MG63 (cell line): Measurements from ENCODE around the gene MUC5B. TPM values are rescaled to one million over a fixed set of nuclear protein-coding genes. Genes with fewer than 3 reads are reported as not detected.
"Not testable (repeated sequence)": the region's sequence is repeated elsewhere in the genome, so short reads cannot be mapped to it uniquely, and the experiment has no call there.

Experiments used
- DNase-seq: peaks from one replicate; pipeline ENCODE4 v3.0.0-alpha.2; 2020
- H3K27me3 ChIP-seq: fragments of 250-450 bp; sonication (Bioruptor Pico); 2 replicates; pipeline ENCODE4 v1.5.1; 2020; ENCODE audit warnings: mild to moderate bottlenecking, moderate library complexity
- H3K36me3 ChIP-seq: fragments of 250-450 bp; sonication (Bioruptor Pico); 2 replicates; pipeline ENCODE4 v1.5.1; 2020; ENCODE audit warnings: mild to moderate bottlenecking, moderate library complexity
- H3K4me3 ChIP-seq: fragments of 250-450 bp; sonication (Bioruptor Pico); 2 replicates; pipeline ENCODE4 v1.5.1; 2020; ENCODE audit warnings: mild to moderate bottlenecking, moderate library complexity
- H3K9me3 ChIP-seq: fragments of 250-450 bp; sonication (Bioruptor Pico); 2 replicates; pipeline ENCODE4 v1.5.1; 2020; ENCODE audit warnings: mild to moderate bottlenecking, moderate library complexity
- total RNA-seq: library from RNA; depleted of rRNA; stranded (reverse); fragments of >200 nt; shearing (Covaris generic); gene quantifications from 2 replicates; pipeline ENCODE4 v1.2.3, GENCODE V29; 2014; ENCODE audit warnings: low replicate concordance

MUC5B gene
- total RNA-seq, 1 experiment from 2014 or later: not detected

DNA sequence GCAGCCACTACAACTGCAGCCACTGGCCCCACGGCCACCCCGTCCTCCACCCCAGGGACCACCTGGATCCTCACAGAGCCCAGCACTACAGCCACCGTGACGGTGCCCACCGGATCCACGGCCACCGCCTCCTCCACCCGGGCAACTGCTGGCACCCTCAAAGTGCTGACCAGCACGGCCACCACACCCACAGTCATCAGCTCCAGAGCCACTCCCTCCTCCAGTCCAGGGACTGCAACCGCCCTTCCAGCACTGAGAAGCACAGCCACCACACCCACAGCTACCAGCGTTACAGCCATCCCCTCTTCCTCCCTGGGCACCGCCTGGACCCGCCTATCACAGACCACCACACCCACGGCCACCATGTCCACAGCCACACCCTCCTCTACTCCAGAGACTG lies 23.4 kb downstream of the MUC5B start:
- H3K36me3 ChIP-seq, H3K27me3 ChIP-seq, H3K9me3 ChIP-seq, DNase-seq, H3K4me3 ChIP-seq: not testable (repeated sequence)

DNA sequence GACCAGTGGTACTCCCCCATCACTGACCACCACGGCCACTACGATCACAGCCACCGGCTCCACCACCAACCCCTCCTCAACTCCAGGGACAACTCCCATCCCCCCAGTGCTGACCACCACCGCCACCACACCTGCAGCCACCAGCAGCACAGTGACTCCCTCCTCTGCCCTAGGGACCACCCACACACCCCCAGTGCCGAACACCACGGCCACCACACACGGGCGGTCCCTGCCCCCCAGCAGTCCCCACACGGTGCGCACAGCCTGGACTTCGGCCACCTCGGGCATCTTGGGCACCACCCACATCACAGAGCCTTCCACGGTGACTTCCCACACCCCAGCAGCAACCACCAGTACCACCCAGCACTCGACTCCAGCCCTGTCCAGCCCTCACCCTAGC lies 24.2 kb downstream of the MUC5B start:
- not testable (repeated sequence) for H3K4me3 ChIP-seq, H3K27me3 ChIP-seq, DNase-seq, H3K9me3 ChIP-seq, H3K36me3 ChIP-seq

DNA sequence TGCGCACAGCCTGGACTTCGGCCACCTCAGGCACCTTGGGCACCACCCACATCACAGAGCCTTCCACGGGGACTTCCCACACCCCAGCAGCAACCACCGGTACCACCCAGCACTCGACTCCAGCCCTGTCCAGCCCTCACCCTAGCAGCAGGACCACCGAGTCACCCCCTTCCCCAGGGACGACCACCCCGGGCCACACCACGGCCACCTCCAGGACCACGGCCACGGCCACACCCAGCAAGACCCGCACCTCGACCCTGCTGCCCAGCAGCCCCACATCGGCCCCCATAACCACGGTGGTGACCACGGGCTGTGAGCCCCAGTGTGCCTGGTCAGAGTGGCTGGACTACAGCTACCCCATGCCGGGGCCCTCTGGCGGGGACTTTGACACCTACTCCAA lies 26.1 kb downstream of the MUC5B start:
- not testable (repeated sequence) for H3K36me3 ChIP-seq, DNase-seq, H3K4me3 ChIP-seq, H3K27me3 ChIP-seq, H3K9me3 ChIP-seq

DNA sequence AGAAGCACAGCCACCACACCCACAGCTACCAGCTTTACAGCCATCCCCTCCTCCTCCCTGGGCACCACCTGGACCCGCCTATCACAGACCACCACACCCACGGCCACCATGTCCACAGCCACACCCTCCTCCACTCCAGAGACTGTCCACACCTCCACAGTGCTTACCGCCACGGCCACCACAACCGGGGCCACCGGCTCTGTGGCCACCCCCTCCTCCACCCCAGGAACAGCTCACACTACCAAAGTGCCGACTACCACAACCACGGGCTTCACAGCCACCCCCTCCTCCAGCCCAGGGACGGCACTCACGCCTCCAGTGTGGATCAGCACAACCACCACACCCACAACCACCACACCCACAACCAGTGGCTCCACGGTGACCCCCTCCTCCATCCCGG lies 27.5 kb downstream of the MUC5B start:
- not testable (repeated sequence) for H3K36me3 ChIP-seq, H3K4me3 ChIP-seq, DNase-seq, H3K9me3 ChIP-seq, H3K27me3 ChIP-seq

DNA sequence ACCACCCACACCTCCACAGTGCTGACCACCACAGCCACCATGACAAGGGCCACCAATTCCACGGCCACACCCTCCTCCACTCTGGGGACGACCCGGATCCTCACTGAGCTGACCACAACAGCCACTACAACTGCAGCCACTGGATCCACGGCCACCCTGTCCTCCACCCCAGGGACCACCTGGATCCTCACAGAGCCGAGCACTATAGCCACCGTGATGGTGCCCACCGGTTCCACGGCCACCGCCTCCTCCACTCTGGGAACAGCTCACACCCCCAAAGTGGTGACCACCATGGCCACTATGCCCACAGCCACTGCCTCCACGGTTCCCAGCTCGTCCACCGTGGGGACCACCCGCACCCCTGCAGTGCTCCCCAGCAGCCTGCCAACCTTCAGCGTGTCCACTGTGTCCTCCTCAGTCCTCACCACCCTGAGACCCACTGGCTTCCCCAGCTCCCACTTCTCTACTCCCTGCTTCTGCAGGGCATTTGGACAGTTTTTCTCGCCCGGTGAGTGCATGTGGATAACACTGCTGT lies 28.4 kb downstream of the MUC5B start:
- H3K4me3 ChIP-seq: no peak overlapping the region
- H3K9me3 ChIP-seq: no peaks in the 10 kb centered on the region
- H3K36me3 ChIP-seq: no peaks in the 10 kb centered on the region
- peaks cover 4% of the 10 kb centered on the region; the same call in 1 of the 2 replicates for H3K27me3 ChIP-seq
- no peak for DNase-seq

DNA sequence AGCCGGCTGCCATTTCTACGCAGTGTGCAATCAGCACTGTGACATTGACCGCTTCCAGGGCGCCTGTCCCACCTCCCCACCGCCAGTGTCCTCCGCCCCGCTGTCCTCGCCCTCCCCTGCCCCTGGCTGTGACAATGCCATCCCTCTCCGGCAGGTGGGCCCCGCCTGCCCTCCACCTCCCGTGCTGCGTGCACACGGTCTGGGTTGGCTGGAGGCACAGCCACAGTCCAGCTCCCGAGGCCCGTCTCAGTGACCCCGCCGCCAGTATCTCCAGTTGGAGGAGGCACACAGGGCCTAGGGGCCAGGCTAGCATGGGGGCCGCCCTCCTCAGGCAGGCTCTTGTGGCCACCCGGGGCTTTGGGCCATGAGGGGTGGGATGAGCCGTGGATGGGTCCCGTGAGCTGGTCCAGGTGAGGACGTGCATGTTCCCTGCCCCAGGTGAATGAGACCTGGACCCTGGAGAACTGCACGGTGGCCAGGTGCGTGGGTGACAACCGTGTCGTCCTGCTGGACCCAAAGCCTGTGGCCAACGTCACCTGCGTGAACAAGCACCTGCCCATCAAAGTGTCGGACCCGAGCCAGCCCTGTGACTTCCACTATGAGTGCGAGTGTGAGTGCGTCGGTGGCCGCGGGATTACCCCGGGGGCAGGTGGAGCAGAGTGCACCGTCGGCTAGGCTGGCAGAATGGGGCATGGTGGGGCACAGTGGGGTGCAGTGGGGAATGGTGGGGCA lies 29.7 kb downstream of the MUC5B start:
- no peaks in the 10 kb centered on the region for H3K36me3 ChIP-seq
- H3K9me3 ChIP-seq: no peaks in the 10 kb centered on the region
- H3K4me3 ChIP-seq: no peak overlapping the region
- DNase-seq: no peak
- peaks cover 4% of the 10 kb centered on the region; the same call in 1 of the 2 replicates for H3K27me3 ChIP-seq

DNA sequence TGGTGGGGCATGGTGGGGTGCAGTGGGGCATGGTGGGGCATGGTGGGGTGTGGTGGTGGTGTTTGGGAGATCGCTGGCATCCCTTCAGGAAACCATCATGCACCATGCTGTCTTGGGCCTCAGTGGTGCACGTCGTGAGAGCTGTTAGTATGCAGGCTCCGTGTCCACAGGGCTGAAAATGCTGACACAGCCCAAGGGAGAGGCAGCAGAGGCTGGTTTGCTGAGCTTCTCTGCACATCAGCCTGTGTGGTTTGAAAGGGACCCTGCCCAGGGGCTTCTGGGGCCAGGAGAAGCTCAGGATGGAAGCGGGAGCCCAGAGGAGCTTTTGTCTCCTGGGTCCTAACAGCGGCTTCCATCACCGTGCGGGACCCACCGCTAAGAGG lies 30.2 kb downstream of the MUC5B start:
- Histone ChIP-seq H3K9me3 (no peaks in the 10 kb centered on the region), H3K36me3 (no peaks in the 10 kb centered on the region), H3K27me3 (peaks cover 4% of the 10 kb centered on the region; the same call in 1 of the 2 replicates), H3K4me3 (no peak overlapping the region)
- DNase-seq: no peak

DNA sequence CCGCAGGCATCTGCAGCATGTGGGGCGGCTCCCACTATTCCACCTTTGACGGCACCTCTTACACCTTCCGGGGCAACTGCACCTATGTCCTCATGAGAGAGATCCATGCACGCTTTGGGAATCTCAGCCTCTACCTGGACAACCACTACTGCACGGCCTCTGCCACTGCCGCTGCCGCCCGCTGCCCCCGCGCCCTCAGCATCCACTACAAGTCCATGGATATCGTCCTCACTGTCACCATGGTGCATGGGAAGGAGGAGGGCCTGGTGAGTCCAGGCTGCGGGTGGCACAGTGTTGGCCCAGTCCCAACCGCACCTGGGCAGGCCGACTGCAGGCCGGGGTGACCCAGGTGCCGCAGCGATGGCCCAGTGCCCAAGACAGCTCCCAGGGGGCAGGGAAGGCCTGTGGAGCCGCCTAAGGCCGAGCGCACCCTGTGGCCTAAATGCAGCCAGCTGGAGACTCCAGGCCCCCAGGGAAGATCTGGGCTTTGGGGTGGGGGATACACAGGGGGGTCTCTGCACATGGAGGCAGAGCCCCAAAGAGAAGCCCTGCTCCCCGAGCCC lies 31.3 kb downstream of the MUC5B start:
- no peaks in the 10 kb centered on the region for H3K9me3 ChIP-seq

DNA sequence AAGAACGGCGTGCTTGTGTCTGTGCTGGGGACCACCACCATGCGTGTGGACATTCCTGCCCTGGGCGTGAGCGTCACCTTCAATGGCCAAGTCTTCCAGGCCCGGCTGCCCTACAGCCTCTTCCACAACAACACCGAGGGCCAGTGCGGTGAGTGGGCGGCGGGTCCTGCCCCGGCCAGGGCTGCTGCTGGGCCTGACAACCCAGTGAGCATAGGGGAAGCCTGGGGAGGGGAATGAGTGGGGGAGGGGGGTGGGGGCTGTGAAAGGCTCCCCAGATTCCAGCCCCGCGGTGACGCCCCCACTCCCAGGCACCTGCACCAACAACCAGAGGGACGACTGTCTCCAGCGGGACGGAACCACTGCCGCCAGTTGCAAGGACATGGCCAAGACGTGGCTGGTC lies 31.9 kb downstream of the MUC5B start:
- peaks cover 4% of the 10 kb centered on the region; the same call in 1 of the 2 replicates for H3K27me3 ChIP-seq
- H3K4me3 ChIP-seq: no peak overlapping the region
- no peak for DNase-seq
- no peaks in the 10 kb centered on the region for H3K9me3 ChIP-seq
- H3K36me3 ChIP-seq: no peaks in the 10 kb centered on the region

More for the DNA sequence above, 31.3 kb downstream of the MUC5B start:
- Histone ChIP-seq H3K36me3 (no peaks in the 10 kb centered on the region), H3K27me3 (peaks cover 4% of the 10 kb centered on the region; the same call in 1 of the 2 replicates), H3K4me3 (no peak overlapping the region)
- no peak for DNase-seq

DNA sequence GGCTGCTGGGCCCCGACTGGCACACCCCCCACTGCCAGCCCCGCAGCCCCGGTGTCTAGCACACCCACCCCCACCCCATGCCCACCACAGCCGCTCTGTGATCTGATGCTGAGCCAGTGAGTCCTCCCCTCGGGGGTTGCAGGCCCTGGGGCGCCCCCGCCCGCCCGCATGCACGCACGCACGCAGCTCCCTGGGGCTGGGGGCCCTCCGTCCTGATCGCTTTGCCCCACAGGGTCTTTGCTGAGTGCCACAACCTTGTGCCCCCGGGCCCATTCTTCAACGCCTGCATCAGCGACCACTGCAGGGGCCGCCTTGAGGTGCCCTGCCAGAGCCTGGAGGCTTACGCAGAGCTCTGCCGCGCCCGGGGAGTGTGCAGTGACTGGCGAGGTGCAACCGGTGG lies 32.3 kb downstream of the MUC5B start:
- H3K4me3 ChIP-seq: no peak overlapping the region
- H3K27me3 ChIP-seq: peaks cover 4% of the 10 kb centered on the region; the same call in 1 of the 2 replicates
- H3K9me3 ChIP-seq: no peaks in the 10 kb centered on the region
- DNase-seq: no peak
- no peaks in the 10 kb centered on the region for H3K36me3 ChIP-seq

DNA sequence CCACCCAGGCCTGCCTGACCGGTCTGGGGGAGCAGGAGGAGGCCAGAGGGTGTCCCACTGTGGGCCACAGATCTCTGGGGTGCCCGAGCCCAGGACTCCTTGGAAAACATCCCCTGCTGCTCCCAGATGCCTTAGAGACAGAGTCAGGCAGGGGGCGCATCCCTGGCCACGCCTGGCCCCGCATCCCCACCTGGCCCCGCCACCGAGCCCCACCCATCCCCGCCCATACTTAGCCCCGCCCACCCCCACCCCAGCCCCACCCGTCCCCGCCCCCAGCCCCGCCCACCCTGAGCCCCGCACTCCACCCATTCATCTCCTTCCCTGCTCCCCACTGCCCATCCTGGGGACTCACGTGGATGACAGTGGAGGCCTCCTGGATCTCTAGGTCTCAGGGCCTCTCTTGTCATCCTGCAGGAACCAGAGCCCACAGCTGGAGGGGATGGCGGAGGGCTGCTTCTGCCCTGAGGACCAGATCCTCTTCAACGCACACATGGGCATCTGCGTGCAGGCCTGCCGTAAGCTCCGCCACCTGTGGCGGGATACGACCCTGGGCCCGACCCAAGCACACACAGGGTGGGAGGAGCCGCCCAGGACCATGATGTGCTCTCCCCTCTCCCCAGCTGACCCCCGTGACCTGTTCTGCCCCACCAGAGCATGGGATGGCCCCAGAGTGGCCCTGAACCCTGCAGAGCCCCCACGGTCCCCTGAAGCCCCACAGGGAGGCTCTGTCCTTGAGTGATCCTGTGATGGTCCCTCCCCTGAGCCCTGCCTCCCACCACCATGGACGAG lies 33.6 kb downstream of the MUC5B start:
- Histone ChIP-seq H3K36me3 (no peaks in the 10 kb centered on the region), H3K4me3 (no peak overlapping the region), H3K27me3 (peaks cover 4% of the 10 kb centered on the region; the same call in 1 of the 2 replicates), H3K9me3 (no peaks in the 10 kb centered on the region)
- no peak for DNase-seq

DNA sequence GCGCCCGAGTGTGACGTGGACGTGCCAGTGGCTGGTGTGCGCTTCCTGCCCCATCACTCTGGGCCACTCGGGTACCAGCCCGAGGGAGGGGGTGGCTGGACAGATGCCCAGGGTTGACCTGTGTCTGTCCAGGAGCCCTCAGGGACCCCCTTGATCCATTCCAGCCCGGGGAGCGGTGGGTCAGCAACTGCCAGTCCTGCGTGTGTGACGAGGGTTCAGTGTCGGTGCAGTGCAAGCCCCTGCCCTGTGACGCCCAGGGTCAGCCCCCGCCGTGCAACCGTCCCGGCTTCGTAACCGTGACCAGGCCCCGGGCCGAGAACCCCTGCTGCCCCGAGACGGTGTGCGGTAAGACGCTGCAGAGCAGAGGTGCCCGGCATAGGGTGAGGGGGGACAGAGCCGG lies 34.5 kb downstream of the MUC5B start:
- H3K9me3 ChIP-seq: no peaks in the 10 kb centered on the region
- H3K36me3 ChIP-seq: no peaks in the 10 kb centered on the region
- DNase-seq: no peak
- peaks cover 4% of the 10 kb centered on the region; the same call in 1 of the 2 replicates for H3K27me3 ChIP-seq
- no peak overlapping the region for H3K4me3 ChIP-seq

DNA sequence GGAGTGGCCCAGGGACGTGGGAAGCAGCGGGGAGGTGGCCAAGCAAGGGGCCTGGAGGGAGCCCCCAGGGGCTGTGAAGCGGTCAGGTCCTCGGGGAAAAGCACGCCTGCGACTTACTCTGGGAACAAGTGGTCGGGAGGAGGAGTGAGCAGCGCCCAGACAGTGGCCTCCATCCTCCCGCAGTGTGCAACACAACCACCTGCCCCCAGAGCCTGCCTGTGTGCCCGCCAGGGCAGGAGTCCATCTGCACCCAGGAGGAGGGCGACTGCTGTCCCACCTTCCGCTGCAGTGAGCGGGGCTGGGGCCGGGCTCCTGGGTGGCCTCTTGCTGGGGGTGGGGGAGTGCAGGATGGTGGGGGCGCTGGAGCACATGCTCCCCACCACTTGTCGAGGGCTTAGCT lies 35.0 kb downstream of the MUC5B start:
- no peaks in the 10 kb centered on the region for H3K36me3 ChIP-seq
- no peak overlapping the region for H3K4me3 ChIP-seq
- peaks cover 4% of the 10 kb centered on the region; the same call in 1 of the 2 replicates for H3K27me3 ChIP-seq
- DNase-seq: no peak
- H3K9me3 ChIP-seq: no peaks in the 10 kb centered on the region

DNA sequence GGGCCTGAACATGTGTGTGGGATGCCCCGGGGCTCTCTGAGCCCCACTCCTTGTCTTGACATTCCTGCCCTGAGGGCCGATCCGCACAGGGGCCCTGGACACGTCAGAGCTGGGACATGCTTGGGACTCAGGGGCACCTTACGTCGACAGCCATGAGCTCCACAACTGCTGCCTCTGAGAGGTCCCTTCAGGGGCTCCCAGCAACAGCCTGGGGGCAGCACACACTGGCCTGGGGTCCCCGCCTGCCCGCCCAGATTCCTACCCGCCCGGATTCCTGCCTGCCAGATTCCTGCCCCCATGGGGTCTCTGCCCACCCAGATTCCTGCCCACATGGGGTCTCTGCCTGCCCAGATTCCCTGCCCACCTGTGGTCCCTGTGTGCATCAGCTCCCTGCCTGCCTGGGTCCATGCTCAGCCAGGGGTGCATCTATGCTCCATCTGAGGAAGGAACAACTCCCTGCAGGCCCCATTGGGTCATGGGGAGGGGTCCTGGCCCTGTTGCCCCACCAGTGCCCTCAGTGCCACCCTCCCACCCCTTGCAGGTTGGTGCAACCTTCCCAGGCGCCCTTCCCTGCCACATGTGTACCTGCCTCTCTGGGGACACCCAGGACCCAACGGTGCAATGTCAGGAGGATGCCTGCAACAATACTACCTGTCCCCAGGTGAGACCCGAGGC lies 35.7 kb downstream of the MUC5B start:
- no peaks in the 10 kb centered on the region for H3K9me3 ChIP-seq
- DNase-seq: no peak
- H3K36me3 ChIP-seq: no peaks in the 10 kb centered on the region
- no peaks in the 10 kb centered on the region for H3K27me3 ChIP-seq
- H3K4me3 ChIP-seq: no peak overlapping the region

DNA sequence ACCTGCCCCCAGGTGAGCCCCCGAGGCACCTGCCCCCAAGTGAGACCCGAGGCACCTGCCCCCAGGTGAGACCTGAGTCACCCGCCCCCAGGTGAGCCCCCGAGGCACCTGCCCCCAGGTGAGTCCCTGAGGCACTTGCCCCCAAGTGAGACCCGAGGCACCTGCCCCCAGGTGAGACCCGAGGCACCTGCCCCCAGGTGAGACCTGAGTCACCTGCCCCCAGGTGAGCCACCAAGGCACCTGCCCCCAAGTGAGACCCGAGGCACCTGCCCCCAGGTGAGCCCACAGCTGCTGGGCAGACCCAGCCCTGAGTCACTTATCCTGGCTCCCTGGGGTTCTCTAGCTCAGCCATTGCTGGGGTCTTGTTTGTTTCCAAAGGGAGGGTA lies 36.2 kb downstream of the MUC5B start:
- Histone ChIP-seq H3K27me3 (no peaks in the 10 kb centered on the region), H3K9me3 (no peaks in the 10 kb centered on the region; the same call in 1 of the 2 replicates), H3K36me3 (no peaks in the 10 kb centered on the region), H3K4me3 (no peak overlapping the region)
- no peak for DNase-seq

DNA sequence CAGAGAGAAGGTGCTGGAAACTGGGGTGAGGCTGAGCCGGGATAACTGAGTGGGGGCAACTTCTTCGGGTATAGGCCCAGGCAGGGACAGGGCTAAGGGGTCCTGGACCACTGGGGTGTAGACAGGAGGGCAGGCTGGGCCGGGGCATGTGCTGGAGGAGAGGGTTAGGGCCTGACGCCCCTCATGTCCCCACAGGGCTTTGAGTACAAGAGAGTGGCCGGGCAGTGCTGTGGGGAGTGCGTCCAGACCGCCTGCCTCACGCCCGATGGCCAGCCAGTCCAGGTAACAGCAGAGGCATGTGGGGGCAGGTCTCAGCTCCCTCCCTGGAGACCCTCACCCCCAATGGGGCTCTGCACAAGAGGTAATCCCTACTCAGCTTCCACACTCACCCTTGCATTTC lies 36.7 kb downstream of the MUC5B start:
- H3K27me3 ChIP-seq: no peaks in the 10 kb centered on the region
- peaks cover 3% of the 10 kb centered on the region; the same call in 1 of the 2 replicates for H3K9me3 ChIP-seq
- no peak overlapping the region for H3K4me3 ChIP-seq
- H3K36me3 ChIP-seq: no peaks in the 10 kb centered on the region
- DNase-seq: no peak
